Keratinocyte (primary cell): ENCODE results near the gene FGFR3.

Experiments
- EZH2 ChIP-seq: IDR thresholded peaks from one replicate; pipeline ENCODE4 v1.6.1; 2012; ENCODE audit warnings: inconsistent platforms, mild to moderate bottlenecking, low read length, moderate library complexity
- TF ChIP-seq, protein P1 (sequence below), 3 experiments: IDR thresholded peaks in 1 of 3; conservative IDR thresholded peaks in 1 of 3; optimal IDR thresholded peaks in 1 of 3; 2 replicates in 2 of 3; 3 replicates in 1 of 3; pipeline versions ENCODE3 to v1.5.1; 2011; ENCODE audit warnings: low read length in 3 of 3, mild to moderate bottlenecking in 3 of 3, moderate library complexity in 2 of 3, control low read depth in 1 of 3, inconsistent platforms in 1 of 3; ENCODE audit not compliant: insufficient read depth in 2 of 3; ENCODE audit errors: extremely low read depth in 1 of 3

DNA sequence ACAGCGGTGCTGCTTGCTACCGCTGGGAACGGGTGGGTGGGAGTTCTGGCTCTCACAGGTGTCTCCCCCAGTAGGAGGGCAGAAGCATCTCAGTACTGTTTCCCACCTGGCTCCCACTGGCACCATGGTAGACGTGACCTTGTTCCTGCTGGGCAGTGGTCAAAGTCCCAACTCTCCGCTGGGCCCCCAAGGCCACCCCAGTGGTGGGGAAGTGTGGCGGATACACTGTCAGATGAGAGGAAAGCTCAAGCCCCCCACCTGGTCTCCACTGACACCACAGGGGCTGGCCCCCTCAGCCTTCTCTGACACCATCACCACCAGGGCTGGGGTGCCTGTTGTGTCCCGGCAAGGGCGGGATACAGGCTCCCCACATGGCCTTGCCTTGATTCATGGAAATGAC is 38.2 kb downstream of the FGFR3 start:
- TF ChIP-seq, protein P1, sequence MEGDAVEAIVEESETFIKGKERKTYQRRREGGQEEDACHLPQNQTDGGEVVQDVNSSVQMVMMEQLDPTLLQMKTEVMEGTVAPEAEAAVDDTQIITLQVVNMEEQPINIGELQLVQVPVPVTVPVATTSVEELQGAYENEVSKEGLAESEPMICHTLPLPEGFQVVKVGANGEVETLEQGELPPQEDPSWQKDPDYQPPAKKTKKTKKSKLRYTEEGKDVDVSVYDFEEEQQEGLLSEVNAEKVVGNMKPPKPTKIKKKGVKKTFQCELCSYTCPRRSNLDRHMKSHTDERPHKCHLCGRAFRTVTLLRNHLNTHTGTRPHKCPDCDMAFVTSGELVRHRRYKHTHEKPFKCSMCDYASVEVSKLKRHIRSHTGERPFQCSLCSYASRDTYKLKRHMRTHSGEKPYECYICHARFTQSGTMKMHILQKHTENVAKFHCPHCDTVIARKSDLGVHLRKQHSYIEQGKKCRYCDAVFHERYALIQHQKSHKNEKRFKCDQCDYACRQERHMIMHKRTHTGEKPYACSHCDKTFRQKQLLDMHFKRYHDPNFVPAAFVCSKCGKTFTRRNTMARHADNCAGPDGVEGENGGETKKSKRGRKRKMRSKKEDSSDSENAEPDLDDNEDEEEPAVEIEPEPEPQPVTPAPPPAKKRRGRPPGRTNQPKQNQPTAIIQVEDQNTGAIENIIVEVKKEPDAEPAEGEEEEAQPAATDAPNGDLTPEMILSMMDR (optimal IDR thresholded peaks at IDR 0.05 in 1 of 3, IDR thresholded peaks at IDR 0.05 in 1 of 3, conservative IDR thresholded peaks at IDR 0.05 in 1 of 3; ENCODE audit: extremely low read depth in 1 of 3, insufficient read depth in 2 of 3, low read length in 3 of 3), result no peak
- no peak for TF ChIP-seq EZH2
